Measurements from ENCODE around the gene TTI1. TPM values are rescaled to one million over a fixed set of nuclear protein-coding genes. Genes with fewer than 3 reads are reported as not detected.

TTI1 gene
- total RNA-seq, 1 donor from 2014 or later: 43.8 TPM

DNA sequence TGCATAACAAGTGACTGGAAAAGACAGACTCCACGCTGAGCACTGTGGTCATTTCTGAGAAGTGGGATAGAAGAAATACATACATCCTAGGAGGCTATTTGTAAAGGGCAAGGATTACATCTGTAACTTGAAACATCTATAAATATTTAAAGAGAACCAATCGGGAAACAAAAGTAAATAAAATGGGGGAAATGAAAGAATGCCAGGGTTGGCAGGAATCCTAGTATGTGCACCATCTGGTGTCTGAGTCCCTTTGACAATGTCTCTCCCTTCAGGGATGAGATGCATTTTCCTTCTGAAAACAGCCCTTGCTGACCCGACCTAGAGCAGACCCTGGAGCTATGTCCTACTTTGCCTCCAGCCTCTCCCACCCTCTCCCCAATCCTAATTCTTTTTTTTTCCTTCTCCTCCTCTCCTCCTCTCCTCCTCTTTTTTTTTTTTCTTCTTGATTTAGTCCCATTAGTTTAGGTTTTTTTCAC, 77.1 kb downstream of the TTI1 start:
- no peak for DNase-seq (ENCODE audit: extremely low spot score, unreplicated experiment)
- H3K36me3 Mint-ChIP-seq: no peaks in the 10 kb centered on the region
- no peak overlapping the region for H3K4me3 Mint-ChIP-seq
- H3K27ac Mint-ChIP-seq: no peak overlapping the region
- H3K27me3 Mint-ChIP-seq: peaks cover 14% of the 10 kb centered on the region
- no peaks in the 10 kb centered on the region for H3K9me3 Mint-ChIP-seq
- H3K4me1 Mint-ChIP-seq (ENCODE audit: unreplicated experiment): peaks cover 20% of the 10 kb centered on the region
- TF ChIP-seq, protein P1, sequence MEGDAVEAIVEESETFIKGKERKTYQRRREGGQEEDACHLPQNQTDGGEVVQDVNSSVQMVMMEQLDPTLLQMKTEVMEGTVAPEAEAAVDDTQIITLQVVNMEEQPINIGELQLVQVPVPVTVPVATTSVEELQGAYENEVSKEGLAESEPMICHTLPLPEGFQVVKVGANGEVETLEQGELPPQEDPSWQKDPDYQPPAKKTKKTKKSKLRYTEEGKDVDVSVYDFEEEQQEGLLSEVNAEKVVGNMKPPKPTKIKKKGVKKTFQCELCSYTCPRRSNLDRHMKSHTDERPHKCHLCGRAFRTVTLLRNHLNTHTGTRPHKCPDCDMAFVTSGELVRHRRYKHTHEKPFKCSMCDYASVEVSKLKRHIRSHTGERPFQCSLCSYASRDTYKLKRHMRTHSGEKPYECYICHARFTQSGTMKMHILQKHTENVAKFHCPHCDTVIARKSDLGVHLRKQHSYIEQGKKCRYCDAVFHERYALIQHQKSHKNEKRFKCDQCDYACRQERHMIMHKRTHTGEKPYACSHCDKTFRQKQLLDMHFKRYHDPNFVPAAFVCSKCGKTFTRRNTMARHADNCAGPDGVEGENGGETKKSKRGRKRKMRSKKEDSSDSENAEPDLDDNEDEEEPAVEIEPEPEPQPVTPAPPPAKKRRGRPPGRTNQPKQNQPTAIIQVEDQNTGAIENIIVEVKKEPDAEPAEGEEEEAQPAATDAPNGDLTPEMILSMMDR (conservative IDR thresholded peaks at IDR 0.05): no peak

DNA sequence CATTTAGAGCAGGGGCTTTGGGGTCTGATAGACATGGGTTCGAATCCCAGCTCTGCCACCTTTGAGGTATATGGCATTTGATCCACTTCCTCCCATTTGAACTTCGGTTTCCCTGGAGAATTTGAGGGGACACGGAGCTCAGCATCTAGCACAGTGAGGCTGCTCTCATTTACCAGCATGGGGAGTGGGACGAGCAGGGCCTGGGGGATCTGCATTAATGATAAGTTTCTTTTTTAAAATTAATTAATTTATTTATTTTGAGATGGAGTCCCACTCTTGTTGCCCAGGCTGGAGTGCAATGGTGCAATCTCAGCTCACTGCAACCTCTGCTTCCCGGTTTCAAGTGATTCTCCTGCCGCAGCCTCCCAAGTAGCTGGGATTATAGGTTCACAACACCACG, 77.7 kb downstream of the TTI1 start:
- peak; percentile 22 for DNase-seq (ENCODE audit: extremely low spot score, unreplicated experiment)
- H3K9me3 Mint-ChIP-seq: no peaks in the 10 kb centered on the region
- H3K27ac Mint-ChIP-seq: no peak overlapping the region
- TF ChIP-seq, protein P1 (conservative IDR thresholded peaks at IDR 0.05): no peak
- no peak overlapping the region for H3K4me3 Mint-ChIP-seq
- H3K4me1 Mint-ChIP-seq (ENCODE audit: unreplicated experiment): peaks cover 20% of the 10 kb centered on the region
- peaks cover 14% of the 10 kb centered on the region for H3K27me3 Mint-ChIP-seq
- H3K36me3 Mint-ChIP-seq: no peaks in the 10 kb centered on the region

DNA sequence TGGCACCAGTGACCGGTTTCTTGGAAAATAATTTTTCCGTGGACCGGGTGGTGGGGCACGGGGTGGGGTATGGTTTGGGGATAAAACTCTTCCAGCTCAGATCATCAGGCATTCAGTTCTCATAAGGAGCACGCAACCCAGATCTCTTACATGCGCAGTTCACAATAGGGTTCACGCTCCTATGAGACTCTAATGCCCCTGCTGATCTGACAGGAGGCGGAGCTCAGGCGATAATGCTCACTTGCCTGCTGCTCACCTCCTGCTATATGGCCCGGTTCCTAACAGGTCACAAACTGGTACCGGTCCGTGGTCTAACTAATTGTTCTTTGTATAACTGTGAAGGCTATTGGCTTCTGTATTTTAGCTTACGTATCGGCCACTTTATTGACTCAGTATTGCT, 78.6 kb downstream of the TTI1 start:
- Mint-ChIP-seq H3K4me1 (ENCODE audit: unreplicated experiment) (peaks cover 20% of the 10 kb centered on the region), H3K9me3 (no peaks in the 10 kb centered on the region), H3K36me3 (no peaks in the 10 kb centered on the region), H3K4me3 (no peak overlapping the region), H3K27ac (no peak overlapping the region), H3K27me3 (peaks cover 10% of the 10 kb centered on the region)
- TF ChIP-seq, protein P1 (conservative IDR thresholded peaks at IDR 0.05): no peak
- DNase-seq (ENCODE audit: extremely low spot score, unreplicated experiment): peak; percentile 37

DNA sequence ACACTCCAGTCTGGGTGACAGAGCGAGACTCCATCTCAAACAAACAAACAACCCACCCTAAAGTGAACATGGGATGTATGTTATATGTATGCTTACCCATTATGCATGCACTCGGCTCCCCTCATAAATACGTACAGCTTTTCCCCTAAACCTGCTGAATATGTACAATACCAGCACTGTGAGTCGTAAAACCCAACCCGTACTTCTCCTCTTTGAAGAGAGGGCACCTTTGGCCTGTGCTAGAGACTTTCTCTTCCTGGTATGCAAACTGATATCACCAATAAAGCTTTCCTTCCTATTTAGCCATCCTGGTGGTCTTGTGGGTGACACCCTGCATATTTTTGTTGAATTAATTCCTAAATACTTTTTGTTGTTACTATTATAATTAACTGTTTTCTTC, 79.1 kb downstream of the TTI1 start:
- H3K27ac Mint-ChIP-seq: no peak overlapping the region
- H3K27me3 Mint-ChIP-seq: peaks cover 7% of the 10 kb centered on the region

DNA sequence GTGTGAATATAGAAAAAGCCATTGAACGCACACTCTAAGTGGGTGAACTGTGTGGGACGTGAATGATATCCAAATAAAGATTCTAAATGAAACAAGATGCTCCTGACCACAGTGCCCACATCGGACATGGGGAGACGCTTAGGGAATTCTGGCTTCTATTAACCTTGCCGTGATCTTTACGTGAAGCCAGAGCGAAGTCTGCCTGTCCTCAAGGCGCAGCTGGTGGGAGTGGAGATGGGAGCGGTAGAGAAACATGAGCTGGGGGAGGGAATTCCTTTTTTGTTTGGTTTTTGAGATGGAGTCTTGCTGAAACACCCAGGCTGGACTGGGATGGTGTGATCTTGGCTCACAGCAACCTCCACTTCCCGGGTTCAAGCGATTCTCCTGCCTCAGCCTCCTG, 84.3 kb downstream of the TTI1 start:
- Mint-ChIP-seq H3K4me1 (ENCODE audit: unreplicated experiment) (no peaks in the 10 kb centered on the region), H3K27ac (no peak overlapping the region), H3K27me3 (peaks cover 5% of the 10 kb centered on the region), H3K36me3 (peaks cover 4% of the 10 kb centered on the region), H3K9me3 (peaks cover 6% of the 10 kb centered on the region), H3K4me3 (no peak overlapping the region)
- TF ChIP-seq, protein P1 (conservative IDR thresholded peaks at IDR 0.05): no peak
- DNase-seq (ENCODE audit: extremely low spot score, unreplicated experiment): peak; percentile 15

More for the DNA sequence above, 79.1 kb downstream of the TTI1 start:
- DNase-seq (ENCODE audit: extremely low spot score, unreplicated experiment): no peak
- Mint-ChIP-seq H3K9me3 (no peaks in the 10 kb centered on the region), H3K4me1 (ENCODE audit: unreplicated experiment) (peaks cover 20% of the 10 kb centered on the region), H3K4me3 (no peak overlapping the region), H3K36me3 (no peaks in the 10 kb centered on the region)
- TF ChIP-seq, protein P1 (conservative IDR thresholded peaks at IDR 0.05): no peak

DNA sequence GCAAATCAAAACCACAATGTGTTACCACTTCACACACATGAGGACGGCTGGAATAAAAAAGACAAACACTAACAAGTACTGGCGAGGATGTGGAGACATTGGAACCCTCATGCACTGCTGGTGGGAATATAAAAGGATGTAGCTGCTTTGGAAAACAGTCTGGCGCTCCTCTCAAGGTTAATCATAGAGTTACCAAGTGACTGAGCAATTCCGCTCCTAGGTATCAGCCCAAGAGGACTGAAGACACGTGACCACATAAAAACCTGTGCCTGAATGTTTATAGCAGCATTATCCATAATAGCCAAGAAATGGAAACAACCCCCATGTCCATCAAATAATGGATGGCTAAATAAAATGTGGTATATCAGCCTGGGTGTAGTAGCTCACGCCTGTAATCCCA, 85.3 kb downstream of the TTI1 start:
- H3K9me3 Mint-ChIP-seq: peaks cover 6% of the 10 kb centered on the region
- TF ChIP-seq, protein P1 (conservative IDR thresholded peaks at IDR 0.05): no peak
- H3K36me3 Mint-ChIP-seq: peaks cover 4% of the 10 kb centered on the region
- peak; percentile 15 for DNase-seq (ENCODE audit: extremely low spot score, unreplicated experiment)
- H3K27me3 Mint-ChIP-seq: peaks cover 5% of the 10 kb centered on the region
- H3K4me1 Mint-ChIP-seq (ENCODE audit: unreplicated experiment): no peaks in the 10 kb centered on the region
- no peak overlapping the region for H3K4me3 Mint-ChIP-seq
- H3K27ac Mint-ChIP-seq: no peak overlapping the region
